ENCODE measurements around the gene PTPRM. TPM values are rescaled to one million over a fixed set of nuclear protein-coding genes. Genes with fewer than 3 reads are reported as not detected.

The PTPRM gene
- total and polyA plus RNA-seq, 2 of the 4 experiments (the other 2 are of a cell fraction), result 28.3 to 51.2 TPM

DNA sequence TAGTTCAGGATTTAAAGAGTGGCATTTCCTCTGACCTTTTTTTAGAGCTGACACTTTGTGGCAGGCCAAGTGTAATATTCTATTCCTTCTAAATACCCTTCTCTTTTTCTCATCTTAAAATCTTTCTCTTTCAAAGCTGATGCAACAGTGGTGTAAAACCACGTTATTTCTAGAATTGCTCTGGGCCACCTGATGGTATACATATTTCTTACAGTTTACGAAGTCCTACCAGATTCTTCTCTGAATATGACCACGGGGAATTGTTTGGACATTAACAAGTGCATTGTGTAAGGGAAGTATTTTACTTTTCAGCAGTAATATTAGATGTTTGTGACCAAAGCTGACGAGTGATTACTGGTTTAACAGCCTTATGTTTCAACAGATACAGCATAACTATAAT, 109.9 kb downstream of the PTPRM start:
- H3K9ac ChIP-seq (ENCODE audit: low read depth, low read length), result no peak overlapping the region
- H2BK20ac ChIP-seq (ENCODE audit: low read depth, low read length), result no peak overlapping the region
- no peak overlapping the region for H3K18ac ChIP-seq (ENCODE audit: low read depth, low read length)
- dilution Hi-C loops (cut with HindIII; ENCODE audit: low sequenced_read_pairs, unreplicated experiment) (no loop called here), in situ Hi-C loops (cut with MboI; ENCODE audit: low sequenced_read_pairs) (no loop called here), intact Hi-C loops (cut with micrococcal nuclease) (no loop called here)
- H4K91ac ChIP-seq (ENCODE audit: insufficient read depth, low read depth, low read length), result no peak overlapping the region
- H3K9me1 ChIP-seq (ENCODE audit: insufficient read depth, low read length), result peaks cover 11% of the 10 kb centered on the region; the same call in 1 of the 2 replicates
- H4K5ac ChIP-seq (ENCODE audit: low read depth, low read length), result no peak overlapping the region
- H2AFZ ChIP-seq (replicated peaks; ENCODE audit: low read length, poor library complexity), result no peak overlapping the region
- H3K36me3 ChIP-seq (ENCODE audit: control insufficient read depth, insufficient read depth, low read length), result no peaks in the 10 kb centered on the region
- H2AK9ac ChIP-seq (replicated peaks; ENCODE audit: low read depth, low read length, poor library complexity), result no peak overlapping the region
- CTCF ChIA-PET, result no interaction called here
- 100% methylated on average over 1 of the region's 4 CpGs; no CpG with 5 or more reads in 1 of the 2 experiments for WGBS, 2 experiments (ENCODE audit: extremely low coverage in 2 of 2, insufficient read length in 1 of 2)
- H3K4ac ChIP-seq (ENCODE audit: low read depth, low read length), result no peak overlapping the region
- no peak for TF ChIP-seq BHLHE40 (IDR thresholded peaks at IDR 0.05; ENCODE audit: low read depth, low read length)
- no peak for TF ChIP-seq MAZ (IDR thresholded peaks at IDR 0.05; ENCODE audit: borderline replicate concordance, low read depth, low read length)
- TF ChIP-seq MXI1 (IDR thresholded peaks at IDR 0.05; ENCODE audit: borderline replicate concordance, low read depth, low read length), result no peak
- TF ChIP-seq, protein P1, sequence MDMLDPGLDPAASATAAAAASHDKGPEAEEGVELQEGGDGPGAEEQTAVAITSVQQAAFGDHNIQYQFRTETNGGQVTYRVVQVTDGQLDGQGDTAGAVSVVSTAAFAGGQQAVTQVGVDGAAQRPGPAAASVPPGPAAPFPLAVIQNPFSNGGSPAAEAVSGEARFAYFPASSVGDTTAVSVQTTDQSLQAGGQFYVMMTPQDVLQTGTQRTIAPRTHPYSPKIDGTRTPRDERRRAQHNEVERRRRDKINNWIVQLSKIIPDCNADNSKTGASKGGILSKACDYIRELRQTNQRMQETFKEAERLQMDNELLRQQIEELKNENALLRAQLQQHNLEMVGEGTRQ (IDR thresholded peaks at IDR 0.05; ENCODE audit: low read depth, low read length), result no peak
- no peak for TF ChIP-seq CHD1 (IDR thresholded peaks at IDR 0.05; ENCODE audit: low read depth, low read length)
- TF ChIP-seq, protein P2, sequence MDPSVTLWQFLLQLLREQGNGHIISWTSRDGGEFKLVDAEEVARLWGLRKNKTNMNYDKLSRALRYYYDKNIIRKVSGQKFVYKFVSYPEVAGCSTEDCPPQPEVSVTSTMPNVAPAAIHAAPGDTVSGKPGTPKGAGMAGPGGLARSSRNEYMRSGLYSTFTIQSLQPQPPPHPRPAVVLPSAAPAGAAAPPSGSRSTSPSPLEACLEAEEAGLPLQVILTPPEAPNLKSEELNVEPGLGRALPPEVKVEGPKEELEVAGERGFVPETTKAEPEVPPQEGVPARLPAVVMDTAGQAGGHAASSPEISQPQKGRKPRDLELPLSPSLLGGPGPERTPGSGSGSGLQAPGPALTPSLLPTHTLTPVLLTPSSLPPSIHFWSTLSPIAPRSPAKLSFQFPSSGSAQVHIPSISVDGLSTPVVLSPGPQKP (IDR thresholded peaks at IDR 0.05; ENCODE audit: borderline replicate concordance, low read depth, low read length), result no peak
- TF ChIP-seq POLR2A (IDR thresholded peaks at IDR 0.05; ENCODE audit: low read depth, low read length), result no peak
- no peak for TF ChIP-seq SMC3 (IDR thresholded peaks at IDR 0.05; ENCODE audit: low read depth, low read length)
- TF ChIP-seq CEBPB (IDR thresholded peaks at IDR 0.05; ENCODE audit: low read depth, low read length), result no peak
- POLR2A ChIA-PET (ENCODE audit: unreplicated experiment), result no interaction called here
- no peaks in the 10 kb centered on the region for H3K27me3 ChIP-seq (ENCODE audit: control insufficient read depth, insufficient read depth, low read length)
- no peaks in the 10 kb centered on the region for H3K4me1 ChIP-seq (ENCODE audit: control insufficient read depth, insufficient read depth, low read length)
- DNase-seq (no peak), ATAC-seq (ENCODE audit: low read depth) (no peak; the same call in 1 of the 2 replicates)
- H3K9me3 ChIP-seq (ENCODE audit: control insufficient read depth, insufficient read depth, low read length), result no peaks in the 10 kb centered on the region
- H3K27ac ChIP-seq (ENCODE audit: insufficient read depth, low read length), result no peak overlapping the region
- BruUV-seq (replicated peaks), result no TSS peak
- no peak overlapping the region for H3K4me3 ChIP-seq (ENCODE audit: insufficient read depth, low read depth, low read length)
- H4K20me1 ChIP-seq (ENCODE audit: insufficient read depth, low read length), result peaks cover 10% of the 10 kb centered on the region; the same call in 1 of the 2 replicates
- no peak overlapping the region for H3K56ac ChIP-seq (ENCODE audit: extremely low read depth, insufficient read depth, low read length)
- H2AK5ac ChIP-seq (ENCODE audit: low read depth, low read length), result no peak overlapping the region
- H3K23ac ChIP-seq (ENCODE audit: low read depth, low read length), result no peak overlapping the region
- H3K4me2 ChIP-seq (ENCODE audit: low read depth, low read length), result no peak overlapping the region
- no peak overlapping the region for H2BK120ac ChIP-seq (ENCODE audit: low read depth, low read length)
- no peak overlapping the region for H2BK5ac ChIP-seq (ENCODE audit: low read depth, low read length, poor library complexity, severe bottlenecking)
- H3K14ac ChIP-seq (replicated peaks; ENCODE audit: low read depth, low read length), result no peak overlapping the region
- H3K79me1 ChIP-seq (ENCODE audit: low read depth in 1 of 2, low read length in 2 of 2), result peaks cover 5 to 8% of the 10 kb centered on the region in 2 experiments; a peak in 3 of 4 replicates
- H4K8ac ChIP-seq (ENCODE audit: low read depth in 2 of 2, low read length in 2 of 2), result no peak overlapping the region
- no peak overlapping the region for H2BK15ac ChIP-seq (ENCODE audit: low read depth, low read length)
